HepG2 (cell line): ENCODE measurements around the gene GRIK3. TPM values are rescaled to one million over a fixed set of nuclear protein-coding genes. Genes with fewer than 3 reads are reported as not detected.
A peak's percentile ranks its signal among the peaks of the same experiment; 100 is the strongest.

Source experiments
- ATAC-seq: fragments of 200-7000 bp; cut with Tn5 transposase; 3 replicates; pipeline ENCODE4 v1.9.1; 2020; ENCODE audit warnings: mild to moderate bottlenecking, moderate library complexity
- BruUV-seq: library from RNA; stranded (reverse); fragments of 400-500 nt; replicated peaks from 2 replicates; lab custom pipeline; 2021; lab: Mats Ljungman, UMichigan
- CTCF ChIA-PET: fragments of 300-600 bp; formaldehyde crosslinking; extraction: SDS; loops from one replicate; lab custom pipeline; 2021; ENCODE audit warnings: low total read pairs, inconsistent platforms, low intra/inter-chr PET ratio; lab: Yijun Ruan, JAX
- POLR2A ChIA-PET: fragments of 350-600 bp; sonication (Branson Sonifier 250); formaldehyde crosslinking; loops from one replicate; lab custom pipeline; 2020; ENCODE audit warnings: antibody characterized with exemption, inconsistent platforms; lab: Yijun Ruan, JAX
- DNase-seq: peaks from one replicate; pipeline ENCODE4 v3.0.0-alpha.2; 2015; ENCODE audit warnings: low spot score
- FAIRE-seq: peaks from 3 replicates; lab custom pipeline; 2011; peaks lifted over from hg19 to GRCh38; lab: Jason Lieb, UNC
- H2AFZ ChIP-seq: one replicate; pipeline ENCODE4 v1.6.1; 2011; ENCODE audit warnings: low read length, inconsistent platforms
- H3K27ac ChIP-seq: fragments of 300-600 bp; 3 replicates; pipeline ENCODE4 v1.8.0; 2011; ENCODE audit warnings: mixed run types, mild to moderate bottlenecking, mixed read lengths, low read length, inconsistent platforms; ENCODE audit not compliant: insufficient read depth; ENCODE audit errors: extremely low read length
- H3K27me3 ChIP-seq, 2 experiments: fragments of 200-600 bp in 1 of 2; 2 replicates in 1 of 2; 3 replicates in 1 of 2; pipeline versions ENCODE4 v1.6.0 to v1.8.0; 2011; ENCODE audit warnings: low read length in 2 of 2, mild to moderate bottlenecking in 2 of 2, moderate library complexity in 2 of 2, inconsistent platforms in 1 of 2; ENCODE audit not compliant: insufficient read depth in 2 of 2, control insufficient read depth in 1 of 2
- H3K36me3 ChIP-seq, 2 experiments: fragments of 200-600 bp in 1 of 2; replicated peaks in 1 of 2; 2 replicates in 1 of 2; 3 replicates in 1 of 2; pipeline versions ENCODE4 v1.5.1 to v1.8.0; 2011; ENCODE audit warnings: low read length in 2 of 2, inconsistent platforms in 1 of 2; ENCODE audit not compliant: insufficient read depth in 2 of 2, control insufficient read depth in 1 of 2
- H3K4me1 ChIP-seq: 2 replicates; pipeline ENCODE4 v1.5.1; 2012; ENCODE audit warnings: low read length, inconsistent platforms; ENCODE audit not compliant: insufficient read depth
- H3K4me2 ChIP-seq: 2 replicates; pipeline ENCODE4 v1.6.0; 2011; ENCODE audit warnings: low read depth, low read length, inconsistent platforms
- H3K4me3 ChIP-seq, 3 experiments: fragments of 200-600 bp in 1 of 3; sonication (generic), shearing (Covaris generic) in 1 of 3; replicated peaks in 1 of 3; 2 replicates each; pipeline ENCODE4 v1.5.1; 2011 to 2016; ENCODE audit warnings: low read length in 3 of 3, inconsistent platforms in 2 of 3, low read depth in 2 of 3, mild to moderate bottlenecking in 2 of 3, control low read depth in 1 of 3, mixed read lengths in 1 of 3; ENCODE audit not compliant: insufficient read depth in 1 of 3
- H3K79me2 ChIP-seq: one replicate; pipeline ENCODE4 v1.6.1; 2011; ENCODE audit warnings: low read length, inconsistent platforms; ENCODE audit not compliant: insufficient read depth
- H3K9ac ChIP-seq: 2 replicates; pipeline ENCODE4 v1.6.0; 2011; ENCODE audit warnings: mild to moderate bottlenecking, low read depth, low read length, inconsistent platforms; ENCODE audit not compliant: insufficient read depth
- H3K9me3 ChIP-seq: 2 replicates; pipeline ENCODE4 v1.5.1; 2012; ENCODE audit warnings: mild to moderate bottlenecking, low read length
- H4K20me1 ChIP-seq: 2 replicates; pipeline ENCODE4 v1.6.0; 2011; ENCODE audit warnings: inconsistent platforms, mild to moderate bottlenecking, low read length, moderate library complexity; ENCODE audit not compliant: insufficient read depth
- FOXO1 ChIP-seq: sonication (generic); formaldehyde crosslinking; IDR thresholded peaks from 2 replicates; pipeline ENCODE4 v1.4.0; 2020; ENCODE audit warnings: missing genetic modification reagents
- TBP ChIP-seq: sonication (generic); formaldehyde crosslinking; IDR thresholded peaks from 2 replicates; pipeline ENCODE4 v1.5.0; 2020; ENCODE audit warnings: missing genetic modification reagents
- ZIK1 ChIP-seq: sonication (generic); formaldehyde crosslinking; IDR thresholded peaks from 2 replicates; pipeline ENCODE4 v1.5.0; 2020; ENCODE audit warnings: mild to moderate bottlenecking, low read depth, missing genetic modification reagents, borderline replicate concordance
- ZNF761 ChIP-seq: sonication (generic); formaldehyde crosslinking; conservative IDR thresholded peaks from 2 replicates; pipeline ENCODE4 v1.4.0; 2020; ENCODE audit warnings: mild to moderate bottlenecking, missing genetic modification reagents
- WGBS: methylation state at CpG from one replicate; pipeline ENCODE4 v1.1.6; 2017; ENCODE audit warnings: low lambda C conversion rate; 5-methylcytosine and 5-hydroxymethylcytosine counted together
- in situ Hi-C: cut with HindIII; loops from 2 replicates; pipeline ENCODE4 v1.10.0; 2017; ENCODE audit warnings: low pct_unique_long_range_greater_than_20kb; ENCODE audit not compliant: extremely low pct_ligation_motif_present
- intact Hi-C: fragments of 100-400 bp; cut with micrococcal nuclease; formaldehyde crosslinking; loops from one replicate; pipeline ENCODE4 v1.10.0; 2022; ENCODE audit not compliant: unreplicated experiment
- polyA plus RNA-seq, 8 experiments: library from polyadenylated mRNA; depleted of rRNA in 3 of 8; stranded (reverse) in 7 of 8; unstranded in 1 of 8; fragments of >200 nt; fragmentation: Illumina TruSeq in 4 of 8; extraction: Trizol in 4 of 8; gene quantifications; 2 replicates each; pipeline versions ENCODE4 v1.2.1 to v1.2.3, GENCODE V29; 2011 to 2016; ENCODE audit warnings: low read depth in 4 of 8, missing spikeins in 1 of 8, mixed read lengths in 1 of 8; ENCODE audit not compliant: insufficient read depth in 1 of 8
- total RNA-seq, 5 experiments: library from RNA; depleted of rRNA; stranded (reverse); fragments of >200 nt; fragmentation: Illumina TruSeq; extraction: Trizol; gene quantifications; 2 replicates each; pipeline ENCODE4 v1.2.3, GENCODE V29; 2016; ENCODE audit warnings: low read depth in 1 of 5
- TF ChIP-seq, protein P1 (sequence below): fragments of 450-650 bp; IDR thresholded peaks from 2 replicates; pipeline ENCODE4 v1.6.1; 2016

GRIK3 gene
- total and polyA plus RNA-seq, 2 of the 13 experiments (the other 11 are each of a cell fraction or from before 2014, with no cell fraction given), result not detected

DNA sequence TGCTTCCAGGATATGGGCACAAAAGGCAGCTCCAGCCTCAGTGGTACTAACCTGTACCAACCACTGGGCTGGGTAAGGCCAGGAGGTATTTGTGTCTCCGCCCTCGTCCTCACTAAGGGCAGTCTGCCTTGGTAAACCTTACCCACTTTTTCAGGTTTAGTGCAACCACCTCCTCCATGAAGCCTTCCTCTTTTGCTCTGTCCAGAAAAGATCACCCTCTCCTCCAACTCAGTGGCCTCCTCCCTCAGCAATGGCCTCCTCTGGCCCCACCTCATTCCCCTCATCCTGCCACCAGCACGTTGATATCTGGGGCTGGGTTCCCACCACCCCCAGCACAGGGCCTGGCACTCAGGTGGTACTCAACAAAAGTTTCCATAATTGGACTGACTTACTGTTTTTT, 161.5 kb downstream of the GRIK3 start (continued):
- no peak for TF ChIP-seq TBP (CRISPR knock-in tag)
- TF ChIP-seq, all 625 proteins: peak for 0

DNA sequence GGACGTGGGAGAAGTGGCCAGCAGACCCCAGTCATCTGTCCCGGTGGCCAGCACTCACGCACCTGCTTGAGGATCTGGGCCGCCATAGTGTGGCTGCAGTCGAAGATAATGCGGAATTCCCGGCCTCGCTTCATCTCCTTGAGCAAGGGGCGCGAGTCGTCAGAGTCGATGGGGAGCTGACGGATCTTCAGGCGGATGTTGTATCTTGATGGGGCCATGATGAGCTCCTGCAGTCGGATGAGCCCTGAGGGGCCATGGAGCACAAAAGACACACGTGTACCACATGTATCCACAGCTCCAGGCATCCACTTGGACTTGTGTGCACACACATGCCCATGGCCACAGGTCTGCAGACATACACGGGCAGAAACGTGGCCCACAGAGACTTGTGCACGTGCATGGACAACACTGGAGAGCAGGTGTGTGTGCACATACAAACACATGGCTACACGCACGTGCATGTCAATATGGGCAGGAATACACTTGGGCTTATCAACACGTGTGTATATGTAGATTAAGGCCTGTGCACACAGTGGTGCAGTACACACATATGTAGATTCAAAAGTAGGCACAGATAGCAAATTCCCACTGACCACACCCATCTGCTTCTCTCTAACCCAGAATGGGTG, 162.1 kb downstream of the GRIK3 start:
- H3K9me3 ChIP-seq, result no peaks in the 10 kb centered on the region
- in situ Hi-C loops, result no loop called here
- TF ChIP-seq, protein P1, sequence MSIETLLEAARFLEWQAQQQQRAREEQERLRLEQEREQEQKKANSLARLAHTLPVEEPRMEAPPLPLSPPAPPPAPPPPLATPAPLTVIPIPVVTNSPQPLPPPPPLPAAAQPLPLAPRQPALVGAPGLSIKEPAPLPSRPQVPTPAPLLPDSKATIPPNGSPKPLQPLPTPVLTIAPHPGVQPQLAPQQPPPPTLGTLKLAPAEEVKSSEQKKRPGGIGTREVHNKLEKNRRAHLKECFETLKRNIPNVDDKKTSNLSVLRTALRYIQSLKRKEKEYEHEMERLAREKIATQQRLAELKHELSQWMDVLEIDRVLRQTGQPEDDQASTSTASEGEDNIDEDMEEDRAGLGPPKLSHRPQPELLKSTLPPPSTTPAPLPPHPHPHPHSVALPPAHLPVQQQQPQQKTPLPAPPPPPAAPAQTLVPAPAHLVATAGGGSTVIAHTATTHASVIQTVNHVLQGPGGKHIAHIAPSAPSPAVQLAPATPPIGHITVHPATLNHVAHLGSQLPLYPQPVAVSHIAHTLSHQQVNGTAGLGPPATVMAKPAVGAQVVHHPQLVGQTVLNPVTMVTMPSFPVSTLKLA, result peak; percentile 92
- TF ChIP-seq FOXO1 (CRISPR knock-in tag) (no peak), ZIK1 (CRISPR knock-in tag) (no peak), ZNF761 (CRISPR knock-in tag) (no peak)
- H4K20me1 ChIP-seq, result no peaks in the 10 kb centered on the region
- no peak overlapping the region for H3K27ac ChIP-seq
- H3K9ac ChIP-seq, result no peak overlapping the region
- no peaks in the 10 kb centered on the region for H3K36me3 ChIP-seq
- no peak overlapping the region for H3K4me2 ChIP-seq
- intact Hi-C loops, result no loop called here
- DNase-seq (no peak), FAIRE-seq (no peak), ATAC-seq (no peak)
- BruUV-seq, result no TSS peak
- H3K79me2 ChIP-seq, result no peaks in the 10 kb centered on the region
- no peak overlapping the region for H2AFZ ChIP-seq
- no peaks in the 10 kb centered on the region for H3K4me1 ChIP-seq
- ChIA-PET CTCF (no interaction called here), POLR2A (no interaction called here)
- H3K4me3 ChIP-seq, result no peak overlapping the region
- WGBS, result 0% methylated on average over 4 of the region's 22 CpGs
- H3K27me3 ChIP-seq, result no peaks in the 10 kb centered on the region; a peak in 1 of 5 replicates
